Measurements from ENCODE around the gene LRRC53. TPM values are rescaled to one million over a fixed set of nuclear protein-coding genes. Genes with fewer than 3 reads are reported as not detected.

Gene LRRC53
- total and polyA plus RNA-seq, 2 of the 8 experiments (the other 6 are each of a cell fraction or from before 2014, with no cell fraction given): not detected

GRCh38 chr1:74474585-74474984 lies 37.8 kb downstream of the LRRC53 start:
- H2BK5ac ChIP-seq (ENCODE audit: low read depth, low read length): no peak overlapping the region
- H4K8ac ChIP-seq (ENCODE audit: extremely low read depth, insufficient read depth, low read length): no peak overlapping the region
- no peak overlapping the region for H4K5ac ChIP-seq (ENCODE audit: insufficient read length, low read depth, low read length)
- H2BK120ac ChIP-seq (replicated peaks; ENCODE audit: low read depth, low read length): no peak overlapping the region
- no peak overlapping the region for H3K9ac ChIP-seq (replicated peaks in 1 of 4; ENCODE audit: extremely low read depth in 1 of 4, low read depth in 3 of 4, low read length in 3 of 4)
- CTCF ChIA-PET (ENCODE audit: partially characterized antibody): interaction anchor here (0.7 to 0.8 kb wide), 2 partner anchors 8 to 749 kb away, joined by 3 to 4 read pairs; no protein-coding TSS in a partner anchor
- H4K91ac ChIP-seq (replicated peaks; ENCODE audit: insufficient read length, low read length): no peak overlapping the region
- H3K4ac ChIP-seq (replicated peaks; ENCODE audit: insufficient read length, low read depth, low read length): no peak overlapping the region
- DNase-seq (ENCODE audit: low read depth in 1 of 2, low spot score in 2 of 2): no peak
- no peak overlapping the region for H3K4me2 ChIP-seq (ENCODE audit: insufficient read depth in 1 of 2, low read depth in 2 of 2, low read length in 2 of 2)
- H3K56ac ChIP-seq (replicated peaks; ENCODE audit: insufficient read length, low read depth, low read length): no peak overlapping the region
- H3K4me1 ChIP-seq (replicated peaks in 1 of 4; ENCODE audit: control insufficient read depth in 3 of 4, insufficient read depth in 4 of 4, low read length in 3 of 4): peaks cover 0 to 5% (median 0%) of the 10 kb centered on the region in 4 experiments; a peak in 1 of 7 replicates
- H2AFZ ChIP-seq (ENCODE audit: low read length): no peak overlapping the region
- H3K23ac ChIP-seq (ENCODE audit: insufficient read length): no peak overlapping the region
- 83% methylated on average over 6 of the region's 6 CpGs; no CpG with 5 or more reads in 1 of the 2 experiments for WGBS, 2 experiments (ENCODE audit: extremely low coverage in 1 of 2, insufficient coverage in 1 of 2, insufficient read length in 1 of 2, insufficient replicate concordance in 2 of 2, low coverage in 1 of 2, low lambda C conversion rate in 2 of 2, missing lambda C conversion rate in 1 of 2)
- POLR2A ChIA-PET (ENCODE audit: partially characterized antibody): interaction anchor here (0.6 kb wide), 1 partner anchor 1764 kb away, joined by 4 read pairs; no protein-coding TSS in a partner anchor
- no peaks in the 10 kb centered on the region for H3K79me2 ChIP-seq (ENCODE audit: control insufficient read depth in 1 of 2, insufficient read depth in 2 of 2, low read length in 2 of 2)
- no peak overlapping the region for H3K14ac ChIP-seq (ENCODE audit: insufficient read length)
- H3K9me3 ChIP-seq (ENCODE audit: insufficient read depth in 2 of 2, low read depth in 1 of 2, low read length in 1 of 2): no peaks in the 10 kb centered on the region
- no peak overlapping the region for H2BK15ac ChIP-seq (ENCODE audit: low read length)
- H3K23me2 ChIP-seq (ENCODE audit: low read depth, low read length): no peaks in the 10 kb centered on the region
- no peak for FAIRE-seq
- no peak overlapping the region for H2AK5ac ChIP-seq (ENCODE audit: low read depth, low read length)
- H2BK20ac ChIP-seq (ENCODE audit: low read length): no peak overlapping the region
- no peaks in the 10 kb centered on the region for H3K36me3 ChIP-seq (ENCODE audit: control insufficient read depth in 2 of 4, insufficient read depth in 4 of 4, low read length in 3 of 4)
- no peaks in the 10 kb centered on the region for H3K79me1 ChIP-seq (ENCODE audit: low read depth, low read length)
- H3K18ac ChIP-seq (ENCODE audit: extremely low read depth, low read length): no peak overlapping the region
- no peaks in the 10 kb centered on the region for H3K27me3 ChIP-seq (replicated peaks in 1 of 4; ENCODE audit: control insufficient read depth in 3 of 4, extremely low read depth in 1 of 4, insufficient read depth in 3 of 4, low read length in 3 of 4)
- H3K4me3 ChIP-seq (ENCODE audit: extremely low read depth in 1 of 4, insufficient read depth in 2 of 4, low read depth in 3 of 4, low read length in 4 of 4): no peak overlapping the region
- H3K27ac ChIP-seq (ENCODE audit: low read depth, low read length): no peak overlapping the region
- no peaks in the 10 kb centered on the region for H4K20me1 ChIP-seq (replicated peaks in 1 of 2; ENCODE audit: control insufficient read depth in 1 of 2, insufficient read depth in 2 of 2, low read length in 2 of 2)
- H2BK12ac ChIP-seq (ENCODE audit: low read depth, low read length): no peak overlapping the region
- TF ChIP-seq KDM5A (IDR thresholded peaks at IDR 0.05; ENCODE audit: low read length) (no peak), KDM4A (IDR thresholded peaks at IDR 0.05; ENCODE audit: low read depth, low read length, severe bottlenecking) (no peak), TBP (IDR thresholded peaks at IDR 0.05; ENCODE audit: low read depth, low read length) (no peak)

Data from H1 (cell line).